GM12878 (cell line): ENCODE measurements around the gene CD151.

ENCODE experiments used
- CHD2 ChIP-seq: IDR thresholded peaks from 2 replicates; pipeline ENCODE4 v1.6.1; 2011; ENCODE audit warnings: low read depth, low read length, improper control_type of control experiment, borderline replicate concordance
- E2F4 ChIP-seq: IDR thresholded peaks from 2 replicates; pipeline ENCODE4 v1.6.1; 2012; ENCODE audit warnings: low read depth, low read length, improper control_type of control experiment
- EED ChIP-seq: sonication (generic); IDR thresholded peaks from 2 replicates; pipeline ENCODE4 v1.6.1; 2016; ENCODE audit warnings: antibody characterized with exemption, low read depth
- FOXM1 ChIP-seq: IDR thresholded peaks from 2 replicates; pipeline ENCODE4 v1.6.1; 2012; ENCODE audit warnings: low read depth, mild to moderate bottlenecking, inconsistent platforms, low read length, moderate library complexity
- PKNOX1 ChIP-seq: fragments of 450-650 bp; IDR thresholded peaks from 2 replicates; pipeline ENCODE4 v1.6.1; 2016; ENCODE audit warnings: mild to moderate bottlenecking
- POLR2A ChIP-seq: IDR thresholded peaks from 2 replicates; pipeline ENCODE4 v1.6.1; 2011; ENCODE audit warnings: low read depth, mild to moderate bottlenecking, low read length
- STAT3 ChIP-seq: IDR thresholded peaks from 2 replicates; pipeline ENCODE4 v1.6.1; 2011; ENCODE audit warnings: low read depth, low read length, improper control_type of control experiment
- SUPT20H ChIP-seq: IDR thresholded peaks from 2 replicates; pipeline ENCODE4 v1.6.1; 2011; ENCODE audit warnings: low read depth, mild to moderate bottlenecking, low read length, moderate library complexity, borderline replicate concordance; ENCODE audit not compliant: control insufficient read depth
- ZNF622 ChIP-seq: fragments of 450-650 bp; IDR thresholded peaks from 2 replicates; pipeline ENCODE4 v1.6.1; 2017; ENCODE audit warnings: mild to moderate bottlenecking, inconsistent platforms
- TF ChIP-seq, protein P1 (sequence below): IDR thresholded peaks from 2 replicates; pipeline ENCODE4 v1.6.1; 2011; ENCODE audit warnings: low read depth, mild to moderate bottlenecking, low read length, moderate library complexity, borderline replicate concordance; ENCODE audit errors: extremely low read depth
- TF ChIP-seq, protein P2 (sequence below), 3 experiments: IDR thresholded peaks in 2 of 3; conservative IDR thresholded peaks in 1 of 3; 2 replicates each; pipeline ENCODE4 v1.5.1; 2011; ENCODE audit warnings: low read depth in 3 of 3, low read length in 3 of 3, mild to moderate bottlenecking in 3 of 3, control low read depth in 2 of 3, moderate library complexity in 2 of 3, inconsistent platforms in 1 of 3, mixed read lengths in 1 of 3; ENCODE audit not compliant: control insufficient read depth in 2 of 3, insufficient read depth in 1 of 3; ENCODE audit errors: extremely low read depth in 1 of 3
- TF ChIP-seq, protein P3 (sequence below): IDR thresholded peaks from 2 replicates; pipeline ENCODE4 v1.6.1; 2012; ENCODE audit warnings: low read depth, low read length, improper control_type of control experiment

DNA sequence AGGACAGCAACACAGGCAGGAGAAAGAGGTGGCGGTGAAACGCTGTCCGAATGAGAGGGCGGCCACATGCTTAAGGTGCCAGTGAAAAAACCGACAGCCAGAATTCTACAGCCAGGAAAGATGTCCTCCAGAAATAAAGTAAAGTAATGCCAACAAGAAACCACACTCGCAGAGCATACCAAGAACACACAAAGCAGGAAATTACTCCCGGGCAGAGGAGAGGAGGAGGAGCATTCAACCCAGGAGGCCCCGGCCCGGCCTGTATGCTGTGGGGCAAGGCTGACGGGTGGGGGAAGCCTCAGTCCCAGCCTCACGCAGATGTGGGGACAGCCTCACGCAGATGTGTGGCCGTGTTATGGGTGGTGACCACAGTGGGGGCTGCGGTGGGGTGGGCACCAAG is 49.8 kb downstream of the CD151 start:
- TF ChIP-seq, protein P1, sequence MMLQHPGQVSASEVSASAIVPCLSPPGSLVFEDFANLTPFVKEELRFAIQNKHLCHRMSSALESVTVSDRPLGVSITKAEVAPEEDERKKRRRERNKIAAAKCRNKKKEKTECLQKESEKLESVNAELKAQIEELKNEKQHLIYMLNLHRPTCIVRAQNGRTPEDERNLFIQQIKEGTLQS, result no peak
- TF ChIP-seq EED, result no peak
- TF ChIP-seq STAT3, result no peak
- TF ChIP-seq, protein P2, sequence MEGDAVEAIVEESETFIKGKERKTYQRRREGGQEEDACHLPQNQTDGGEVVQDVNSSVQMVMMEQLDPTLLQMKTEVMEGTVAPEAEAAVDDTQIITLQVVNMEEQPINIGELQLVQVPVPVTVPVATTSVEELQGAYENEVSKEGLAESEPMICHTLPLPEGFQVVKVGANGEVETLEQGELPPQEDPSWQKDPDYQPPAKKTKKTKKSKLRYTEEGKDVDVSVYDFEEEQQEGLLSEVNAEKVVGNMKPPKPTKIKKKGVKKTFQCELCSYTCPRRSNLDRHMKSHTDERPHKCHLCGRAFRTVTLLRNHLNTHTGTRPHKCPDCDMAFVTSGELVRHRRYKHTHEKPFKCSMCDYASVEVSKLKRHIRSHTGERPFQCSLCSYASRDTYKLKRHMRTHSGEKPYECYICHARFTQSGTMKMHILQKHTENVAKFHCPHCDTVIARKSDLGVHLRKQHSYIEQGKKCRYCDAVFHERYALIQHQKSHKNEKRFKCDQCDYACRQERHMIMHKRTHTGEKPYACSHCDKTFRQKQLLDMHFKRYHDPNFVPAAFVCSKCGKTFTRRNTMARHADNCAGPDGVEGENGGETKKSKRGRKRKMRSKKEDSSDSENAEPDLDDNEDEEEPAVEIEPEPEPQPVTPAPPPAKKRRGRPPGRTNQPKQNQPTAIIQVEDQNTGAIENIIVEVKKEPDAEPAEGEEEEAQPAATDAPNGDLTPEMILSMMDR (IDR thresholded peaks at IDR 0.05 in 2 of 3, conservative IDR thresholded peaks at IDR 0.05 in 1 of 3; ENCODE audit: control insufficient read depth in 2 of 3, extremely low read depth in 1 of 3, insufficient read depth in 1 of 3, low read depth in 3 of 3, low read length in 3 of 3), result no peak
- TF ChIP-seq POLR2A, result no peak
- TF ChIP-seq CHD2, result no peak
- no peak for TF ChIP-seq FOXM1
- TF ChIP-seq, protein P3, sequence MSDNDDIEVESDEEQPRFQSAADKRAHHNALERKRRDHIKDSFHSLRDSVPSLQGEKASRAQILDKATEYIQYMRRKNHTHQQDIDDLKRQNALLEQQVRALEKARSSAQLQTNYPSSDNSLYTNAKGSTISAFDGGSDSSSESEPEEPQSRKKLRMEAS, result no peak
- no peak for TF ChIP-seq PKNOX1
- no peak for TF ChIP-seq E2F4
- TF ChIP-seq ZNF622, result no peak
- TF ChIP-seq SUPT20H, result no peak
